HG03521 (cell line): Measurements from ENCODE around the gene WBP4.
A peak's percentile ranks its signal among the peaks of the same experiment; 100 is the strongest.
"Not testable (repeated sequence)": the region's sequence is repeated elsewhere in the genome, so short reads cannot be mapped to it uniquely, and the experiment has no call there.

ENCODE experiments used
- ATAC-seq: cut with Tn5 transposase; IDR thresholded peaks from one replicate; pipeline ENCODE4 v1.9.1; 2021; ENCODE audit warnings: mild to moderate bottlenecking, moderate library complexity; ENCODE audit not compliant: unreplicated experiment

The WBP4 gene

DNA sequence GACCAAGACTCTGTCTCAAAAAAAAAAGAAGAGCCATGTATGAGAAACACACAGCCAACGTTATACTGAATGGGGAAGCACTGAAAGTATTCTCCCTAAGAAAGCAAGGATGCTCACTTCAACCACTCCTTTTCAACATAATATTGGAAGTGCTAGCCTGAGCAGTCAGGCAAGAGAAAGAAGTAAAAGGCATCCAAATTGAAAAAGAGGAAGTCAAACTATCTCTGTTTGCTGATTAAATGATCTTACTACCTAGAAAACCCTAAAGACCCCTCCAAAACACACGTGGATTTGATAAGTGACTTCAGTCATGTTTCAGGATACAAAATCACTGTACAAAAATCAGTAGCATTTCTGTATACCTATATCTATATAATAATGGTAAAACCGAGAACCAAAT is 16.2 kb downstream of the WBP4 start:
- no peak for ATAC-seq

DNA sequence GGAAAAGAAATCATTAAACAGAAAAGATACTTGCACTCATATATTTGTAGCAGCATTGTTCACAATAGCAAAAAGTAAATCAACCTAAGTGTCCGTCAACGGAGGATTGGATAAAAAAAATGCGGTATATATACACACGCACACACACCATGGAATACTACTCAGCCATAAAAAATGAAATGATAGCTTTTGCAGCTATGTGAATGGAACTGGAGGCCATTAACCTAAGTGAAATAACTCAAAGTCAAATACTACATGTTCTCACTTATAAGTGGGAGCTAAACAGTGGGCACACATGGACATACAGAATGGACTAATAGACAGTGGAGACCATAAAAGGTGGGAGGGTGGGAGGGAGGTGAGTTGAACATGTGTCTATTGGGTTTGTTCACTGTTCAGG is 18.4 kb downstream of the WBP4 start:
- ATAC-seq, result no peak

- ATAC-seq, result no peak
These were observed 24.8 kb downstream of the WBP4 start for GRCh38 chr13:41085961-41086585.

- not testable (repeated sequence) for ATAC-seq
These were observed 34.4 kb downstream of the WBP4 start for GRCh38 chr13:41095681-41096080.

DNA sequence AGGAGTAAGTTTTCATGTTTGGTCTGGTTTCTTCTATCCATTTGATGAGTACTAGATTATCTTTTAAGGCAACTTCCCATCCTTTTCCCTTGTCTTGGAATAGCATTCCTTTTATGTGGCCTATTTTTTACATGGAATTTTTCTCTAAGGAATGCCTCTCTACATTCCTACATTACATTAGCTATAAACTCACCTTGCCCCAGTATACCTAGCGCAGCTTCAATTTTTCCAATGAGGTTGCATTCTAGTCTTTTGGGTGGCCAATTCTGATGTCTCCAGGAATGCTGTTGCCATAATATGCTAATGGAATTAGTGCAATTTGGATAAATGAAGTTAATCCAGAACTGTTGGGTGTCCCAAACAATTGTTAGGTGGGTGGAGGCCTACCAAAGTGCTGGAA is 37.5 kb downstream of the WBP4 start:
- no peak for ATAC-seq

DNA sequence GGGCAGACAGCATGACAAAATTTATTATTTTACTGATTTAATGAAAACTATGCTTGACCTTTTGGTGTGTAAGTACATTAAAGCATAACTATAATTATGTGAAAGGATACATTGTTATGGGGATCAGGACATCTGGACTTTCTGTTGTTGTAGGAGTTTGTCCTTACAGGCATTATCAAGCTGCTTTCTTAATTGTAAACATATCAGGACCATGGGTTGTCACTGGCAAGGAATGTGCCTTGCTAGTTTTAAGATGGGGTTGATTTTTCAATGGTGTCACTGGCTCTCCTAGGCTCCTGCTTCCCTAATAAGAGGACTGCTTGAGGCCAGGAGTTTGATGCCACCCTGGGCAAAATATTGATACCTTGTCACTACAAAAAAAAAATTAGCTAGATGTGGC is 38.7 kb downstream of the WBP4 start:
- ATAC-seq, result no peak

- ATAC-seq, result no peak
These were observed 45.8 kb downstream of the WBP4 start for GRCh38 chr13:41107104-41107571.

DNA sequence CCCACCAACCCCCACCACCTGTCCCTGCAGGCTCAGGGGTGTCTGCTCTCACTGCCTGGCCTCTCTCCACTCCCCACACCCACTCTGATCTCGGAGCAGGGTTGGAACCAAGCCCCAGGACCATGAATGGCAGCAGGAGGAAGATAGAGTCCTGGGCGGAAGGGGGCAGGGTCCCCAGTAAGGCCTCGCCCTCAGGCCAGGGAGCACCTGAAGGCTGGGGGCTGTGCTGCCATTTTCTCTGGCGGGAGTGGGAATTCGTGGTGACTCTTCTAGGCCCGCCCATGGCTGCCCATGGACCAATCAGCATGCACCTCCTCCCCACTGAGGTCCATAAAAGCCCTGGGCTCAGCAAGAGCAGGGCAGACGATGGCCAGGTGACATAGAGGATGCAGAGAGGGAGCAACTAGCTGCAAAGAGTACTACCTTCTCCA is 46.3 kb downstream of the WBP4 start:
- no peak for ATAC-seq

GRCh38 chr13:41111454-41111853 is 50.1 kb downstream of the WBP4 start:
- ATAC-seq, result no peak

DNA sequence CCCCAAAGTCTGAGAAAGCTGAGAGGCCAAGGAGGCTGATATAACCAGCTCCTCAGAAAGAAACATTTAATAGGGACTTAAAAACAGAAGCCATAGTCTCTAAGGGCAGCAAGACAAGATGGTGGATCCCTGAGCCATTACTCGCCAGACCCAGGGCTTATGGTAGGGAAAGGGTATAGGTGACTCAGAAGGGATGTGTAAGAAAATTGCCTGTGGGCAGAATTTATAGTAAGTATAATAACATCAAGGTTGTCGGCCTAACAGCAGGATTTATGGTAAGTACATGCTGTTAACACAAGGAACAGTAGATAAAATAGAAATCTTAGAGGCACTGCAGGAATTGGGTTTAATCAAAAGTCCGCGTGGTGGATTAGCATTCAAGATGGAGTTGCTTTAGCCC is 56.6 kb downstream of the WBP4 start:
- no peak for ATAC-seq

DNA sequence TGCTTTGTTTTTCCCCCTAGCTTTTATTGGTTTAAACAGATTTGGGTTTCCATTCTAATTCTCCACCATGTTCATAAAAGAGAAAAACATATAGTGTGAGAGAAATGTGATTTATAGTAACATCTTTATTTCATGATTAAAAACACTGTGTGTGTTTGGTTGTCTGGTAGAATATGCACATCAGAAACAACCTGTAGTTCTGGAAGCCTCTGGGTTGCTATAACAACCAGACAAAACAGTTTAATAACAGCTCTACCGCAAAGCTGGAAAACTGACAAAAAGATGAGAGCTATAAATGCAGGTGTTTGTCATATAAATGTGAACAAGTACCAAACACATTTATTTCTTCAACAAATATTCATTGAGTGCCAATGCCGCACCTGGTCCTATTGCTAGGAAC is 61.5 kb downstream of the WBP4 start:
- no peak for ATAC-seq

GRCh38 chr13:41127701-41128100 is 66.4 kb downstream of the WBP4 start:
- no peak for ATAC-seq

GRCh38 chr13:41130356-41130755 is 69.0 kb downstream of the WBP4 start:
- ATAC-seq, result no peak

- ATAC-seq, result not testable (repeated sequence)
These were observed 69.9 kb downstream of the WBP4 start for GRCh38 chr13:41131189-41131588.

- ATAC-seq, result not testable (repeated sequence)
These were observed 70.6 kb downstream of the WBP4 start for GRCh38 chr13:41131660-41132511.

GRCh38 chr13:41132512-41133152 is 71.3 kb downstream of the WBP4 start, which contains the start of gene KBTBD6:
Gene KBTBD6 (minus strand): TSS chr13:41132802. CDS start chr13:41132511, 291 bp downstream.
- peak; percentile 96 for ATAC-seq
